ENCODE results near the gene SPEF2.

DNA sequence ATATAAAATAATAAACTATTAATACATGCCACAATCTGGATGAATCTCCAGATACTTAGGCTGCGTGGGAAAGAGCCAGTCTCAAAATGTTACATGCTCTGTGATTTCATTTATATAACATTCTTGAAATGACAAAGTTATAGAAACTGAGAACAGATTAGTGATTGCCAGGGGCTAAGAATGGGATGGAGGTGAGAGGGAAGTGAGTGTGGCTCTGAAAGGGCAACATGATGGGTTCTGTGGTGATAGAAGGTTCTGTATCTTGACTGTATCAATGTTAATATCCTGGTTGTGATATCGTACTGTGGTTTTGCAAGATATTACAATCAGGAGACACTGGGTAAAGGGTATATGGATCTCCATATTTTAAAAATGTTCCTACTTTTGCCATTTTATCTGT, 50.7 kb downstream of the SPEF2 start:
- TF ChIP-seq POLR2A (IDR thresholded peaks at IDR 0.05) (no peak), POLR2AphosphoS5 (IDR thresholded peaks at IDR 0.05; ENCODE audit: insufficient read depth in 1 of 2, low read depth in 1 of 2) (no peak)

Data from vagina (tissue), 2 donors.